ENCODE data around the gene KIF23.

The KIF23 gene

GRCh38 chr15:69412701-69413100 is 1.4 kb upstream of the KIF23 start:
- no peak for DNase-seq (ENCODE audit: low spot score)
- no peak for TF ChIP-seq CTCF (IDR thresholded peaks at IDR 0.05; ENCODE audit: extremely low read depth, insufficient read depth, missing control alignments)
- in situ Hi-C loops (cut with MboI; ENCODE audit: low pct_unique_long_range_greater_than_20kb, low sequenced_read_pairs, unreplicated experiment) = no loop called here

DNA sequence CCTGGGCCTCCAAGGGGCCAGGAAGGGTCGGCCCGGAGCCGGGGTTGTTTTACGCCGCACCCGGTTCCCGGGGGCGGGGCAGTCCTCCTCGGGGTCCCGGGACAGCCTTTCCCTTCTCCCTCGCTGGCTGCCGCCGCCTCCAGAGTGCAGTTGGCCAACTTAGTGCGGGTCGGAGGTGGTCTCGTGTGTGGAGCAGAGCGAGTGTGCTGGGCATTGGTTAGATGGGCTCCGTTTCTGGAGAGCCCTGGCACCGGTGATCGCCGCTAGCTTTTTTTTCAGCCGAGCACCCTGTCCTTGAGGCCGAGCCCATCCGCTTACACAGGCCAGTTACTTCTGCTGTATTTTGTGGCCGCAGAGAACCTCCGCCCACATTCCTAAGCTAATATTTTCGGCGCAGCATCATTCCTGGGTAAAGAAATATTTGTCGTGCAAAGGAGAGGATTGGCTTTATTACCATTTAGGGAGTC is 585 bp downstream of the KIF23 start:
- in situ Hi-C loops (cut with MboI; ENCODE audit: low pct_unique_long_range_greater_than_20kb, low sequenced_read_pairs, unreplicated experiment) = no loop called here
- DNase-seq (ENCODE audit: low spot score) = peak; percentile 53
- no peak for TF ChIP-seq CTCF (IDR thresholded peaks at IDR 0.05; ENCODE audit: extremely low read depth, insufficient read depth, missing control alignments)

GRCh38 chr15:69415381-69415780 is 1.2 kb downstream of the KIF23 start:
- DNase-seq (ENCODE audit: low spot score) = no peak
- in situ Hi-C loops (cut with MboI; ENCODE audit: low pct_unique_long_range_greater_than_20kb, low sequenced_read_pairs, unreplicated experiment) = no loop called here
- no peak for TF ChIP-seq CTCF (IDR thresholded peaks at IDR 0.05; ENCODE audit: extremely low read depth, insufficient read depth, missing control alignments)

- no peak for TF ChIP-seq CTCF (IDR thresholded peaks at IDR 0.05; ENCODE audit: extremely low read depth, insufficient read depth, missing control alignments)
- DNase-seq (ENCODE audit: low spot score) = no peak
- in situ Hi-C loops (cut with MboI; ENCODE audit: low pct_unique_long_range_greater_than_20kb, low sequenced_read_pairs, unreplicated experiment) = no loop called here
These were observed 3.4 kb downstream of the KIF23 start for GRCh38 chr15:69417581-69417980.

- no peak for DNase-seq (ENCODE audit: low spot score)
- in situ Hi-C loops (cut with MboI; ENCODE audit: low pct_unique_long_range_greater_than_20kb, low sequenced_read_pairs, unreplicated experiment) = no loop called here
- TF ChIP-seq CTCF (IDR thresholded peaks at IDR 0.05; ENCODE audit: extremely low read depth, insufficient read depth, missing control alignments) = no peak
These were observed 7.3 kb downstream of the KIF23 start for GRCh38 chr15:69421498-69421897.

GRCh38 chr15:69422336-69422895 is 8.3 kb downstream of the KIF23 start:
- no peak for DNase-seq (ENCODE audit: low spot score)
- in situ Hi-C loops (cut with MboI; ENCODE audit: low pct_unique_long_range_greater_than_20kb, low sequenced_read_pairs, unreplicated experiment) = no loop called here
- TF ChIP-seq CTCF (IDR thresholded peaks at IDR 0.05; ENCODE audit: extremely low read depth, insufficient read depth, missing control alignments) = no peak
